ENCODE measurements around the gene SETDB2. TPM values are rescaled to one million over a fixed set of nuclear protein-coding genes. Genes with fewer than 3 reads are reported as not detected.

Gene SETDB2
- total RNA-seq, 1 experiment from 2014 or later = 5.9 TPM

- TF ChIP-seq, protein P1, sequence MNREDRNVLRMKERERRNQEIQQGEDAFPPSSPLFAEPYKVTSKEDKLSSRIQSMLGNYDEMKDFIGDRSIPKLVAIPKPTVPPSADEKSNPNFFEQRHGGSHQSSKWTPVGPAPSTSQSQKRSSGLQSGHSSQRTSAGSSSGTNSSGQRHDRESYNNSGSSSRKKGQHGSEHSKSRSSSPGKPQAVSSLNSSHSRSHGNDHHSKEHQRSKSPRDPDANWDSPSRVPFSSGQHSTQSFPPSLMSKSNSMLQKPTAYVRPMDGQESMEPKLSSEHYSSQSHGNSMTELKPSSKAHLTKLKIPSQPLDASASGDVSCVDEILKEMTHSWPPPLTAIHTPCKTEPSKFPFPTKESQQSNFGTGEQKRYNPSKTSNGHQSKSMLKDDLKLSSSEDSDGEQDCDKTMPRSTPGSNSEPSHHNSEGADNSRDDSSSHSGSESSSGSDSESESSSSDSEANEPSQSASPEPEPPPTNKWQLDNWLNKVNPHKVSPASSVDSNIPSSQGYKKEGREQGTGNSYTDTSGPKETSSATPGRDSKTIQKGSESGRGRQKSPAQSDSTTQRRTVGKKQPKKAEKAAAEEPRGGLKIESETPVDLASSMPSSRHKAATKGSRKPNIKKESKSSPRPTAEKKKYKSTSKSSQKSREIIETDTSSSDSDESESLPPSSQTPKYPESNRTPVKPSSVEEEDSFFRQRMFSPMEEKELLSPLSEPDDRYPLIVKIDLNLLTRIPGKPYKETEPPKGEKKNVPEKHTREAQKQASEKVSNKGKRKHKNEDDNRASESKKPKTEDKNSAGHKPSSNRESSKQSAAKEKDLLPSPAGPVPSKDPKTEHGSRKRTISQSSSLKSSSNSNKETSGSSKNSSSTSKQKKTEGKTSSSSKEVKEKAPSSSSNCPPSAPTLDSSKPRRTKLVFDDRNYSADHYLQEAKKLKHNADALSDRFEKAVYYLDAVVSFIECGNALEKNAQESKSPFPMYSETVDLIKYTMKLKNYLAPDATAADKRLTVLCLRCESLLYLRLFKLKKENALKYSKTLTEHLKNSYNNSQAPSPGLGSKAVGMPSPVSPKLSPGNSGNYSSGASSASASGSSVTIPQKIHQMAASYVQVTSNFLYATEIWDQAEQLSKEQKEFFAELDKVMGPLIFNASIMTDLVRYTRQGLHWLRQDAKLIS (CRISPR knock-in tag; IDR thresholded peaks at IDR 0.05; ENCODE audit: borderline replicate concordance) = no peak
- TF ChIP-seq, protein P2, sequence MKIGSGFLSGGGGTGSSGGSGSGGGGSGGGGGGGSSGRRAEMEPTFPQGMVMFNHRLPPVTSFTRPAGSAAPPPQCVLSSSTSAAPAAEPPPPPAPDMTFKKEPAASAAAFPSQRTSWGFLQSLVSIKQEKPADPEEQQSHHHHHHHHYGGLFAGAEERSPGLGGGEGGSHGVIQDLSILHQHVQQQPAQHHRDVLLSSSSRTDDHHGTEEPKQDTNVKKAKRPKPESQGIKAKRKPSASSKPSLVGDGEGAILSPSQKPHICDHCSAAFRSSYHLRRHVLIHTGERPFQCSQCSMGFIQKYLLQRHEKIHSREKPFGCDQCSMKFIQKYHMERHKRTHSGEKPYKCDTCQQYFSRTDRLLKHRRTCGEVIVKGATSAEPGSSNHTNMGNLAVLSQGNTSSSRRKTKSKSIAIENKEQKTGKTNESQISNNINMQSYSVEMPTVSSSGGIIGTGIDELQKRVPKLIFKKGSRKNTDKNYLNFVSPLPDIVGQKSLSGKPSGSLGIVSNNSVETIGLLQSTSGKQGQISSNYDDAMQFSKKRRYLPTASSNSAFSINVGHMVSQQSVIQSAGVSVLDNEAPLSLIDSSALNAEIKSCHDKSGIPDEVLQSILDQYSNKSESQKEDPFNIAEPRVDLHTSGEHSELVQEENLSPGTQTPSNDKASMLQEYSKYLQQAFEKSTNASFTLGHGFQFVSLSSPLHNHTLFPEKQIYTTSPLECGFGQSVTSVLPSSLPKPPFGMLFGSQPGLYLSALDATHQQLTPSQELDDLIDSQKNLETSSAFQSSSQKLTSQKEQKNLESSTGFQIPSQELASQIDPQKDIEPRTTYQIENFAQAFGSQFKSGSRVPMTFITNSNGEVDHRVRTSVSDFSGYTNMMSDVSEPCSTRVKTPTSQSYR (CRISPR knock-in tag; IDR thresholded peaks at IDR 0.05) = no peak
- TF ChIP-seq ZNF425 (CRISPR knock-in tag; conservative IDR thresholded peaks at IDR 0.05) (no peak), MAX (CRISPR knock-in tag; IDR thresholded peaks at IDR 0.05) (no peak), ZNF671 (CRISPR knock-in tag; IDR thresholded peaks at IDR 0.05) (no peak), NFATC4 (CRISPR knock-in tag; IDR thresholded peaks at IDR 0.05) (no peak)
These were observed 44.5 kb downstream of the SETDB2 start (continued) for GRCh38 chr13:49488563-49488962.

GRCh38 chr13:49494645-49495044, 50.6 kb downstream of the SETDB2 start:
- CTCF ChIA-PET = no interaction called here
- H3K9me3 Mint-ChIP-seq = no peaks in the 10 kb centered on the region
- H3K27me3 Mint-ChIP-seq (ENCODE audit: low read depth) = no peaks in the 10 kb centered on the region
- H3K27ac Mint-ChIP-seq = no peak overlapping the region
- H3K4me1 Mint-ChIP-seq = peaks cover 3% of the 10 kb centered on the region; the same call in 1 of the 2 replicates
- POLR2A ChIA-PET = interaction anchor here (0.7 to 1.3 kb wide), 2 partner anchors 51 to 874 kb away, joined by 5 read pairs; partner anchors contain the start of genes CAB39L and SETDB2
- H3K36me3 Mint-ChIP-seq = no peaks in the 10 kb centered on the region
- H3K4me3 Mint-ChIP-seq = peak overlapping the region; percentile 89
- ATAC-seq (no peak), DNase-seq (ENCODE audit: low spot score) (no peak)
- TF ChIP-seq, protein P3, sequence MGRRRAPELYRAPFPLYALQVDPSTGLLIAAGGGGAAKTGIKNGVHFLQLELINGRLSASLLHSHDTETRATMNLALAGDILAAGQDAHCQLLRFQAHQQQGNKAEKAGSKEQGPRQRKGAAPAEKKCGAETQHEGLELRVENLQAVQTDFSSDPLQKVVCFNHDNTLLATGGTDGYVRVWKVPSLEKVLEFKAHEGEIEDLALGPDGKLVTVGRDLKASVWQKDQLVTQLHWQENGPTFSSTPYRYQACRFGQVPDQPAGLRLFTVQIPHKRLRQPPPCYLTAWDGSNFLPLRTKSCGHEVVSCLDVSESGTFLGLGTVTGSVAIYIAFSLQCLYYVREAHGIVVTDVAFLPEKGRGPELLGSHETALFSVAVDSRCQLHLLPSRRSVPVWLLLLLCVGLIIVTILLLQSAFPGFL (CRISPR knock-in tag; IDR thresholded peaks at IDR 0.05; ENCODE audit: borderline replicate concordance) = no peak
- no peak for TF ChIP-seq ESRRA (CRISPR knock-in tag; IDR thresholded peaks at IDR 0.05; ENCODE audit: borderline replicate concordance)
- TF ChIP-seq ZNF671 (CRISPR knock-in tag; IDR thresholded peaks at IDR 0.05) = no peak
- TF ChIP-seq, protein P4, sequence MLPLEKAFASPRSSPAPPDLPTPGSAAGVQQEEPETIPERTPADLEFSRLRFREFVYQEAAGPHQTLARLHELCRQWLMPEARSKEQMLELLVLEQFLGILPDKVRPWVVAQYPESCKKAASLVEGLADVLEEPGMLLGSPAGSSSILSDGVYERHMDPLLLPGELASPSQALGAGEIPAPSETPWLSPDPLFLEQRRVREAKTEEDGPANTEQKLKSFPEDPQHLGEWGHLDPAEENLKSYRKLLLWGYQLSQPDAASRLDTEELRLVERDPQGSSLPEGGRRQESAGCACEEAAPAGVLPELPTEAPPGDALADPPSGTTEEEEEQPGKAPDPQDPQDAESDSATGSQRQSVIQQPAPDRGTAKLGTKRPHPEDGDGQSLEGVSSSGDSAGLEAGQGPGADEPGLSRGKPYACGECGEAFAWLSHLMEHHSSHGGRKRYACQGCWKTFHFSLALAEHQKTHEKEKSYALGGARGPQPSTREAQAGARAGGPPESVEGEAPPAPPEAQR (CRISPR knock-in tag; IDR thresholded peaks at IDR 0.05) = no peak
- no peak for TF ChIP-seq NFATC4 (CRISPR knock-in tag; IDR thresholded peaks at IDR 0.05)
- TF ChIP-seq NFE2L1 (CRISPR knock-in tag; IDR thresholded peaks at IDR 0.05) = no peak
- no peak for TF ChIP-seq NR2C2 (CRISPR knock-in tag; IDR thresholded peaks at IDR 0.05)
- no peak for TF ChIP-seq RORB (CRISPR knock-in tag; IDR thresholded peaks at IDR 0.05)
- no peak for TF ChIP-seq ZBTB21 (CRISPR knock-in tag; IDR thresholded peaks at IDR 0.05; ENCODE audit: borderline replicate concordance)
- no peak for TF ChIP-seq ZNF416 (CRISPR knock-in tag; IDR thresholded peaks at IDR 0.05)
- TF ChIP-seq ZNF512 (CRISPR knock-in tag; IDR thresholded peaks at IDR 0.05; ENCODE audit: borderline replicate concordance) = no peak
- TF ChIP-seq, protein P5, sequence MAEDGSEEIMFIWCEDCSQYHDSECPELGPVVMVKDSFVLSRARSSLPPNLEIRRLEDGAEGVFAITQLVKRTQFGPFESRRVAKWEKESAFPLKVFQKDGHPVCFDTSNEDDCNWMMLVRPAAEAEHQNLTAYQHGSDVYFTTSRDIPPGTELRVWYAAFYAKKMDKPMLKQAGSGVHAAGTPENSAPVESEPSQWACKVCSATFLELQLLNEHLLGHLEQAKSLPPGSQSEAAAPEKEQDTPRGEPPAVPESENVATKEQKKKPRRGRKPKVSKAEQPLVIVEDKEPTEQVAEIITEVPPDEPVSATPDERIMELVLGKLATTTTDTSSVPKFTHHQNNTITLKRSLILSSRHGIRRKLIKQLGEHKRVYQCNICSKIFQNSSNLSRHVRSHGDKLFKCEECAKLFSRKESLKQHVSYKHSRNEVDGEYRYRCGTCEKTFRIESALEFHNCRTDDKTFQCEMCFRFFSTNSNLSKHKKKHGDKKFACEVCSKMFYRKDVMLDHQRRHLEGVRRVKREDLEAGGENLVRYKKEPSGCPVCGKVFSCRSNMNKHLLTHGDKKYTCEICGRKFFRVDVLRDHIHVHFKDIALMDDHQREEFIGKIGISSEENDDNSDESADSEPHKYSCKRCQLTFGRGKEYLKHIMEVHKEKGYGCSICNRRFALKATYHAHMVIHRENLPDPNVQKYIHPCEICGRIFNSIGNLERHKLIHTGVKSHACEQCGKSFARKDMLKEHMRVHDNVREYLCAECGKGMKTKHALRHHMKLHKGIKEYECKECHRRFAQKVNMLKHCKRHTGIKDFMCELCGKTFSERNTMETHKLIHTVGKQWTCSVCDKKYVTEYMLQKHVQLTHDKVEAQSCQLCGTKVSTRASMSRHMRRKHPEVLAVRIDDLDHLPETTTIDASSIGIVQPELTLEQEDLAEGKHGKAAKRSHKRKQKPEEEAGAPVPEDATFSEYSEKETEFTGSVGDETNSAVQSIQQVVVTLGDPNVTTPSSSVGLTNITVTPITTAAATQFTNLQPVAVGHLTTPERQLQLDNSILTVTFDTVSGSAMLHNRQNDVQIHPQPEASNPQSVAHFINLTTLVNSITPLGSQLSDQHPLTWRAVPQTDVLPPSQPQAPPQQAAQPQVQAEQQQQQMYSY (CRISPR knock-in tag; IDR thresholded peaks at IDR 0.05) = no peak
- TF ChIP-seq, protein P6, sequence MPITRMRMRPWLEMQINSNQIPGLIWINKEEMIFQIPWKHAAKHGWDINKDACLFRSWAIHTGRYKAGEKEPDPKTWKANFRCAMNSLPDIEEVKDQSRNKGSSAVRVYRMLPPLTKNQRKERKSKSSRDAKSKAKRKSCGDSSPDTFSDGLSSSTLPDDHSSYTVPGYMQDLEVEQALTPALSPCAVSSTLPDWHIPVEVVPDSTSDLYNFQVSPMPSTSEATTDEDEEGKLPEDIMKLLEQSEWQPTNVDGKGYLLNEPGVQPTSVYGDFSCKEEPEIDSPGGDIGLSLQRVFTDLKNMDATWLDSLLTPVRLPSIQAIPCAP (CRISPR knock-in tag; IDR thresholded peaks at IDR 0.05) = no peak
- no peak for TF ChIP-seq ZNF232 (CRISPR knock-in tag; IDR thresholded peaks at IDR 0.05)
